Measurements from ENCODE around the gene MDN1.
"Not testable (repeated sequence)": the region's sequence is repeated elsewhere in the genome, so short reads cannot be mapped to it uniquely, and the experiment has no call there.

MDN1 gene

GRCh38 chr6:89650579-89650978, 169.0 kb downstream of the MDN1 start:
- no peak for DNase-seq (ENCODE audit: low read depth)

- no peak for DNase-seq (ENCODE audit: low read depth)
These were observed 169.9 kb downstream of the MDN1 start for GRCh38 chr6:89649682-89650081.

- DNase-seq (ENCODE audit: low read depth): no peak
These were observed 174.7 kb downstream of the MDN1 start for GRCh38 chr6:89644864-89645263.

- DNase-seq (ENCODE audit: low read depth): no peak
These were observed 176.2 kb downstream of the MDN1 start for GRCh38 chr6:89643406-89643805.

GRCh38 chr6:89642956-89643355, 176.6 kb downstream of the MDN1 start:
- no peak for DNase-seq (ENCODE audit: low read depth)

- not testable (repeated sequence) for DNase-seq (ENCODE audit: low read depth)
These were observed 178.0 kb downstream of the MDN1 start for GRCh38 chr6:89641581-89641980.

- DNase-seq (ENCODE audit: low read depth): no peak
These were observed 178.8 kb downstream of the MDN1 start for GRCh38 chr6:89640804-89641203.

- peak; percentile 85 for DNase-seq (ENCODE audit: low read depth)
These were observed 181.0 kb downstream of the MDN1 start, which contains the start of gene LYRM2 for GRCh38 chr6:89638320-89639195. Gene LYRM2, minus strand, starts transcription at chr6:89638747. Its CDS starts 31 bp downstream, at chr6:89638716.

GRCh38 chr6:89637960-89638319, 181.7 kb downstream of the MDN1 start:
- no peak for DNase-seq (ENCODE audit: low read depth)

- not testable (repeated sequence) for DNase-seq (ENCODE audit: low read depth)
These were observed 183.2 kb downstream of the MDN1 start for GRCh38 chr6:89636412-89636811.

- no peak for DNase-seq (ENCODE audit: low read depth)
These were observed 189.1 kb downstream of the MDN1 start for GRCh38 chr6:89630488-89630887.

- DNase-seq (ENCODE audit: low read depth): no peak
These were observed 195.8 kb downstream of the MDN1 start for GRCh38 chr6:89623749-89624148.

GRCh38 chr6:89619567-89619966, 200.0 kb downstream of the MDN1 start:
- no peak for DNase-seq (ENCODE audit: low read depth)

GRCh38 chr6:89618026-89618425, 201.6 kb downstream of the MDN1 start:
- DNase-seq (ENCODE audit: low read depth): no peak

- DNase-seq (ENCODE audit: low read depth): no peak
These were observed 203.1 kb downstream of the MDN1 start for GRCh38 chr6:89616531-89616930.

GRCh38 chr6:89615882-89616281, 203.7 kb downstream of the MDN1 start:
- DNase-seq (ENCODE audit: low read depth): no peak

GRCh38 chr6:89613790-89614189, 205.8 kb downstream of the MDN1 start:
- no peak for DNase-seq (ENCODE audit: low read depth)

GRCh38 chr6:89612121-89612520, 207.5 kb downstream of the MDN1 start:
- DNase-seq (ENCODE audit: low read depth): no peak

GRCh38 chr6:89611666-89612065, 207.9 kb downstream of the MDN1 start:
- no peak for DNase-seq (ENCODE audit: low read depth)

GRCh38 chr6:89610149-89610642, 209.4 kb downstream of the MDN1 start:
- DNase-seq (ENCODE audit: low read depth): peak; percentile 72

GRCh38 chr6:89605861-89606260, 213.7 kb downstream of the MDN1 start:
- DNase-seq (ENCODE audit: low read depth): no peak

GRCh38 chr6:89604653-89605052, 214.9 kb downstream of the MDN1 start:
- DNase-seq (ENCODE audit: low read depth): no peak

GRCh38 chr6:89602166-89602565, 217.4 kb downstream of the MDN1 start:
- no peak for DNase-seq (ENCODE audit: low read depth)

- DNase-seq (ENCODE audit: low read depth): no peak
These were observed 219.9 kb downstream of the MDN1 start for GRCh38 chr6:89599727-89600126.

Measured in stimulated activated CD8-positive, alpha-beta memory T cell treated with anti-CD3 and anti-CD28 coated beads, Interleukin-12 subunit alpha, Interleukin-12 subunit beta, amount 100 ng/mL, for 1 hour (primary cell).